Breast epithelium (tissue), 3 donors: Measurements from ENCODE around the gene OR1A2.
"Not testable (repeated sequence)": the region's sequence is repeated elsewhere in the genome, so short reads cannot be mapped to it uniquely, and the experiment has no call there.

ENCODE experiments used
- POLR2A ChIP-seq: fragments of 450-650 bp; IDR thresholded peaks from one replicate; pipeline ENCODE4 v1.6.1; 2016; ENCODE audit warnings: antibody characterized with exemption, mild to moderate bottlenecking, moderate library complexity
- POLR2AphosphoS5 ChIP-seq, 3 donors: sonication (generic); formaldehyde crosslinking; IDR thresholded peaks; one replicate each; pipeline ENCODE4 v1.6.1; 2017; ENCODE audit warnings: antibody characterized with exemption in 3 of 3
- TF ChIP-seq, protein P1 (sequence below), 3 donors: fragments of 450-650 bp; IDR thresholded peaks; one replicate each; pipeline ENCODE4 v1.5.1; 2016 to 2017; ENCODE audit warnings: antibody characterized with exemption in 3 of 3, mild to moderate bottlenecking in 3 of 3, moderate library complexity in 3 of 3

DNA sequence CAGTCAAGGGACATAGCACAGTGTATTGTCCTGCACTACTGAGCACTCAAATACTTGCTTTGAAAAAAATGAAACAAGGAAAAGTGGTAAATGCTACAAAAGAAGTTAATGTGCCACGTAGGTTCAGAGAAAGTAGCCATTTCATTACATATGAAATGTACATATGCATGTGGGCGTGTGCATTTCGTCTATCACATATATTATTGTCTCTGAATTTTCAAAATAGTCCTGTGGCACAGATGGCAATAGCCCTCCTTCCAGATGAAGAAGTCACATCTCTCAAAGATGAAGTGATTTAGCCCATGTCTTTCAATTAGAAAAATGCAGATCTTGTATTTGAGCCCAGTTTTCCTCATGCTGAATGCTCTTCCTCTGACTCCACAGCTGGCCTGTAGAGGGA is 22.7 kb downstream of the OR1A2 start:
- TF ChIP-seq POLR2A; POLR2AphosphoS5 (IDR thresholded peaks at IDR 0.05): not testable (repeated sequence)
- TF ChIP-seq, protein P1, sequence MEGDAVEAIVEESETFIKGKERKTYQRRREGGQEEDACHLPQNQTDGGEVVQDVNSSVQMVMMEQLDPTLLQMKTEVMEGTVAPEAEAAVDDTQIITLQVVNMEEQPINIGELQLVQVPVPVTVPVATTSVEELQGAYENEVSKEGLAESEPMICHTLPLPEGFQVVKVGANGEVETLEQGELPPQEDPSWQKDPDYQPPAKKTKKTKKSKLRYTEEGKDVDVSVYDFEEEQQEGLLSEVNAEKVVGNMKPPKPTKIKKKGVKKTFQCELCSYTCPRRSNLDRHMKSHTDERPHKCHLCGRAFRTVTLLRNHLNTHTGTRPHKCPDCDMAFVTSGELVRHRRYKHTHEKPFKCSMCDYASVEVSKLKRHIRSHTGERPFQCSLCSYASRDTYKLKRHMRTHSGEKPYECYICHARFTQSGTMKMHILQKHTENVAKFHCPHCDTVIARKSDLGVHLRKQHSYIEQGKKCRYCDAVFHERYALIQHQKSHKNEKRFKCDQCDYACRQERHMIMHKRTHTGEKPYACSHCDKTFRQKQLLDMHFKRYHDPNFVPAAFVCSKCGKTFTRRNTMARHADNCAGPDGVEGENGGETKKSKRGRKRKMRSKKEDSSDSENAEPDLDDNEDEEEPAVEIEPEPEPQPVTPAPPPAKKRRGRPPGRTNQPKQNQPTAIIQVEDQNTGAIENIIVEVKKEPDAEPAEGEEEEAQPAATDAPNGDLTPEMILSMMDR (IDR thresholded peaks at IDR 0.05): not testable (repeated sequence)
